NCI-H2227 (cell line): ENCODE measurements around the gene NCLN.
"Not testable (repeated sequence)": the region's sequence is repeated elsewhere in the genome, so short reads cannot be mapped to it uniquely, and the experiment has no call there.

Experiments
- DNase-seq: peaks from one replicate; lab custom pipeline; 2025; ENCODE audit not compliant: unreplicated experiment; lab: John Stamatoyannopoulos, UW

The NCLN gene

GRCh38 chr19:3196933-3197205 lies 11.1 kb downstream of the NCLN start:
- no peak for DNase-seq

GRCh38 chr19:3198901-3199700 lies 13.4 kb downstream of the NCLN start:
- no peak for DNase-seq

DNA sequence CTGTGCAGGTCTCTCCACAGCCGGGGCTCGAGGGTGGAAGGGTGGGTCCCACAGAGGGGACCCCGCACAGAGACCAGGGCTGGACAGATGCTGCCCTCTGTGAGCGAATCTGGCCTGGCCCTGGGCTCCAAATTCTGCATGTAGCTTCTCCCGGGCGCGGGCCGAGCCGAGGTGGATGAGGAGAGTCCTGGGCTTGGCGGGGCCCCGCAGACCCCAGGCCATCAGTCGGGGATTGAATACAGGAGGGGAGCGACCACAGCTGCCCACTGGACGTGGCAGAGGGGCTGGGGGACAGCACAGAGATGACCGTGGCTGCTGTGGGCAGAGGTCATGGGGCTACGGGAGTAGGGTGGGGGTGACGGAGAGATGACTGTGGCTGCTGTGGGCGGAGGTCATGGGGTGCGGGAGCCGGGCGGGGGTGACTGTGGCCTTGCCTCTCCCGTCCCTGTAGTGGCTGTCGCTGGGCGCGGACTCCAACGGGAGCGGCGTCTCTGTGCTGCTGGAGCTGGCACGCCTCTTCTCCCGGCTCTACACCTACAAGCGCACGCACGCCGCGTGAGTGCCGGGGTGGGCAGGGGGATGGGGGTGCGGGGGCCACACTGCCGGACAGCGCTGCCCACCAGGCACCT lies 15.5 kb downstream of the NCLN start:
- no peak for DNase-seq

- DNase-seq, result no peak
These were observed 16.2 kb downstream of the NCLN start for GRCh38 chr19:3201911-3202310.

DNA sequence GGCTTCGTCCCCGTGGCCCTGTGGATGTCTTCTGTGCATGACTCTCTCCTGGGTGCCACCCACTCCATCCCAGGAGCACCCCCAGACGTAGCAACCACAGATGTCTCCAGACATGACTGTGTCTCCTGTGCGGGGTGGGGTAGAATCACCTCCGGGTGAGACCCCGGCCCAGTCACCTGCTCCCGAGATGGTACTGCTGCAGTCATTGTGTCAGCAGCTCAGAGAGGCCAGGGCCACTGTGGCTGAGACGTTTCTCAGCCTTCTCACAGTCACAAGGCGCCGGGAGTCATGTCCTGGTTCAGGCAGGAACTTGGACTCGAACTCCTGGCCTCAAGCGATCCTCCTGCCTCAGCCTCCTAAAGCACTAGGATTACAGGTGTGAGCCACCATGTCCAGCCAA lies 16.6 kb downstream of the NCLN start:
- DNase-seq, result no peak

DNA sequence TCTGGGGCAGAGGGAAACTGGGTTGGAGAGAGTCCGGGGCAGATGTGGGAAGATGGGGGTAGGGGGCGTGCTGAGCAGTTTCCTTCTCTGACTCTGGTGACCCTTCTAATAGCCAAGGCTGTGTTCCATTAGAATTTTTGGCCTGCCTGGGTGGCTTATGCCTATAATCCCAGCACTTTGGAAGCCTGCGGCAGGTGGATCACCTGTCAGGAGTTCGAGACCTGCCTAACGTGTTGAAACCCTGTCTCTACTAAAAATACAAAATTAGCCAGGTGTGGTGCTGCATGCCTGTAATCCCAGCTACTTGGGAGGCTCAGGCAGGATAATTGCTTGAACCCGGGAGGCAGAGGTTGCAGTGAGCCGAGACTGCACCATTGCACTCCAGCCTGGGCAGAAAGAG lies 17.2 kb downstream of the NCLN start:
- DNase-seq, result not testable (repeated sequence)

DNA sequence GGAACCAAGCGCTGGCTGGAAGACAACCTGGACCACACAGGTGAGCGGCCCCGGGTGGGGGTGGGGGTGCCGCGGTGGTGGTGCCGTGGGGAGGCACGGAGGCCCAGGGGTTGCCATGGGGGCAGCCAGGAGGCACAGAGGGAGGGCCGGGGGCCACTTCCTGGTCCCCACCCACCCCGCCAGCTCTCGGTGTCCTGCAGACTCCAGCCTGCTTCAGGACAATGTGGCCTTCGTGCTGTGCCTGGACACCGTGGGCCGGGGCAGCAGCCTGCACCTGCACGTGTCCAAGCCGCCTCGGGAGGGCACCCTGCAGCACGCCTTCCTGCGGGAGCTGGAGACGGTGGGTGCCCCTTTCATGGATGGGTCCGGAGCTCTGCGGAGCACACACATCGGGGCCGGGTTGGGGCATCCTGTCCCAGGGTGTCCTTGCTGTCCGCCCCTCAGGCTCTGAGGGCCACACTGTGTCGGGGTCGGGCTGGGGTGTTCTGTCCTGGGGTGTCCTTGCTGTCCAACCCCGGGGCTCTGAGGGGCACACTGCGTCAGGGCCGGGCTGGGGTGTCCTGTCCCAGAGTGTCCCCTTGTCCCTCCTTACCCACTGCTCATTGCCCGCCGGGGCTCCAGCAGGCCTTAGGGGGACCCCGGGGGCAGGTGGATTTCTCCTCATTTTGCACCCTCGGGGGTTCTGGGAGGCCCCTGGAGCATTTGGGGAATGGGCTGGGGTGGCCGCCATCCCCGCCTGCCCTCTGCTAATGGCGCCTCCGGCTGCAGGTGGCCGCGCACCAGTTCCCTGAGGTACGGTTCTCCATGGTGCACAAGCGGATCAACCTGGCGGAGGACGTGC lies 18.3 kb downstream of the NCLN start:
- DNase-seq, result no peak

GRCh38 chr19:3204646-3205275 lies 19.0 kb downstream of the NCLN start:
- no peak for DNase-seq

- no peak for DNase-seq
These were observed 20.7 kb downstream of the NCLN start for GRCh38 chr19:3206216-3206953.

DNA sequence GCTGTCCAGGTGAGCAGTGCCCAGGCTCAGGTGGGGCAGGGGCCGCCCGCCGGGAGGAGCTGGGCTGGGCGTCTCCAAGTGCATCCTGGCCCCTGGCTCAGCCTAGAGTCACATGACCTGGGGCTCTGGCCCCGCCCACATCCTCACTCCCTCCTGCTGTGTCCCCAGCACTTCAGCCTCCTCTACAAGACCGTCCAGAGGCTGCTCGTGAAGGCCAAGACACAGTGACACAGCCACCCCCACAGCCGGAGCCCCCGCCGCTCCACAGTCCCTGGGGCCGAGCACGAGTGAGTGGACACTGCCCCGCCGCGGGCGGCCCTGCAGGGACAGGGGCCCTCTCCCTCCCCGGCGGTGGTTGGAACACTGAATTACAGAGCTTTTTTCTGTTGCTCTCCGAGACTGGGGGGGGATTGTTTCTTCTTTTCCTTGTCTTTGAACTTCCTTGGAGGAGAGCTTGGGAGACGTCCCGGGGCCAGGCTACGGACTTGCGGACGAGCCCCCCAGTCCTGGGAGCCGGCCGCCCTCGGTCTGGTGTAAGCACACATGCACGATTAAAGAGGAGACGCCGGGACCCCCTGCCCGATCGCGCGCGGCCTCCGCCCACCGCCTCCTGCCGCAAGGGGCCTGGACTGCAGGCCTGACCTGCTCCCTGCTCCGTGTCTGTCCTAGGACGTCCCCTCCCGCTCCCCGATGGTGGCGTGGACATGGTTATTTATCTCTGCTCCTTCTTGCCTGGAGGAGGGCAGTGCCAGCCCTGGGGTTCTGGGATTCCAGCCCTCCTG lies 21.9 kb downstream of the NCLN start:
- DNase-seq, result no peak

DNA sequence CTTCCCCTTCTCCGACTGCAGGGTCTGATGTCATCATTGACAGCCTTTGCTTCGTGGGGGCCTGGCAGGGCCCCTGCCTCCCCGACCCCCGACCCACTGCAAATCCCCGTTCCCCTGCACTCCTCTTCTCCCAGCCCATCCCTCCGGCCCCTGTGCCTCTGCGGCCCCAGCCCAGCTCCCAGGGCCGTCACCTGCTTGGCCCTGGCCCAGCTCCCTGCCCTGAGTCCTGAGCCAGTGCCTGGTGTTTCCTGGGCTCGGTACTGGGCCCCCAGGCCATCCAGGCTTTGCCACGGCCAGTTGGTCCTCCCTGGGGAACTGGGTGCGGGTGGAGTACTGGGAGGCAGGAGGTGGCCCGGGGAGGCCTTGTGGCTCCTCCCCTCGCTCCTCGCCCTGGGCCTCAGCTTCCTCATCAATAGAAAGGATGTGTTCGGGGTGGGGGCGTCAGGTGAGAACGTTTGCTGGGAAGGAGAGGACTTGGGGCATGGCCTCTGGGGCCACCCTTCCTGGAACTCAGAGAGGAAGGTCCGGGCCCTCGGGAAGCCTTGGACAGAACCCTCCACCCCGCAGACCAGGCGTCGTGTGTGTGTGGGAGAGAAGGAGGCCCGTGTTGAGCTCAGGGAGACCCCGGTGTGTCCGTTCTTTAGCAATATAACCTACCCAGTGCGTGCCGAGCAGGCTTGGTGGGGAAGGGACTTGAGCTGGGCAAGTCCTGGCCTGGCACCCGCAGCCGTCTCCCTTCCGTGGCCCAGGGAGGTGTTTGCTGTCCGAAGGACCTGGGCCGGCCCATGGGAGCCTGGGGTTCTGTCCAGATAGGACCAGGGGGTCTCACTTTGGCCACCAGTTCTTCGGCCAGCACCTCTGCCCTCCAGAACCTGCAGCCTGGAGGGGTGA lies 22.8 kb downstream of the NCLN start:
- no peak for DNase-seq

DNA sequence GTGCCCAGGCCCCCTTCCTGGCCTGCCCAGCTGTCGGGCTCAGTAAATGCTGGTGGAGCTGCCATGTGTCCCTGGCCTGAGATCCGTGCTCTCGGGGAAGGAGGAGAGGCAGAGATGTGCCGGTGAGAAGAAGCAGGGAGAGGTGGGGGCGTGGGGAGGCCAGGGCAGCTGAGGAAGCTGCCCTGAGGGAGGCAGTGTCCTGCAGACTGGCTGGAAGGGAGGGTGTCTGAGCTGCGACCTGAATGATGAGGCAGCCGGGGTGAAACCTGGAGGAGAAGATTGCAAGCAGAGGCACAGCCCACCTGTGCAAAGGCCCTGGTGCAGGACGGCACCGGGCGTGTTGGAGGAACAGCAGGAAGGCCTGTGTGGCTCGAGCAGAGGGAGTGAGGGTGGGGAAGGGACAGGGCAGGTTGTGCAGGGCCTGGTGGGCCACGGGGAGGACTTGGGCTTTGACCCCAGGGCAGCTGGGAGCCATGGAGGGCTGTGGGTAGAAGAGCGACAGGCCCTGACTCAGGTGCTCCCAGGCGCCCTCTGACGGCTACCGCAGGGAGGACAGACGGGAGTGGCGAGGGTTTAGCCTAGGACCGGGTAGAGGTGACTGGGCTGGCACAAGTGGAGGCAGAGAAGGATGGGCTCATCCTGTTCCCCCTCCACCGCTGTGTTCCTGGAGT lies 24.8 kb downstream of the NCLN start:
- peak; percentile 20 for DNase-seq

GRCh38 chr19:3211191-3211590 lies 25.5 kb downstream of the NCLN start:
- no peak for DNase-seq

GRCh38 chr19:3213159-3213558 lies 27.4 kb downstream of the NCLN start:
- DNase-seq, result no peak

DNA sequence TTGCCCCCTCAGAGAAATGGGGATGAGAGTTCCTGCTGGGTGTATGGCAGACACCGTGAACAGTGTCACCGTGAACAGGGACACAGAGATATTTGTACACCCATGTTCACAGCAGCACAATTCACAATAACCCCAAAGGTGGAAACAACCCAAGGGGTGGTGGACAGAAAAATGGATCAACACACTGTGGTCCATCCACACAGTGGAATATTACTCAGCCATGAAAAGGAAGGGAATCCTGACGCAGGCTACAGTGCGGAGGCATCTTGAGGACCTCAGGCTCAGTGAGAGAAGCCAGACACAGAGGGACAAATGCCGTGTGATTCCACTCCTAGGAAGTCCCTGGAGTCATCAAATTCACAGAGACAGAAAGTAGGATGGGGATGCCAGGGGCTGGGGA lies 31.1 kb downstream of the NCLN start:
- no peak for DNase-seq

DNA sequence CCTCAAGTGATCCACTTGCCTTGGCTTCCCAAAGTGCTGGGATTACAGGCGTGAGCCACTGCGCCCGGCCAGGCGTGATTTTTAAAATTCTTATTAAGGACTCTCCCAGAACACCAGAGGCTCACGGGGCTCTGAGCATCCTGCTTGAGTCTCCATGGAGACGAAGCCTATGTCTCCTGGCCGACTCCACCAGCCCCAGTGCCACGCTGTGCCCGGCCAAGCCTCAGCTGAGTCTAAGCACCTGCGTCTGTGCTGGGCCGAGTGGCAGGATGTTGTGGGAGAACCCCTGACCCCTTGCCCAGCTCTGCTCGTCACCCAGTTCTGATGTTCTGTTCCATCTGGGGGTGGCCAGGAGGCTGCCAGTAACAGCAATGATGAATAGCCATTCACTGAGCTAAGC lies 34.8 kb downstream of the NCLN start:
- DNase-seq, result no peak

DNA sequence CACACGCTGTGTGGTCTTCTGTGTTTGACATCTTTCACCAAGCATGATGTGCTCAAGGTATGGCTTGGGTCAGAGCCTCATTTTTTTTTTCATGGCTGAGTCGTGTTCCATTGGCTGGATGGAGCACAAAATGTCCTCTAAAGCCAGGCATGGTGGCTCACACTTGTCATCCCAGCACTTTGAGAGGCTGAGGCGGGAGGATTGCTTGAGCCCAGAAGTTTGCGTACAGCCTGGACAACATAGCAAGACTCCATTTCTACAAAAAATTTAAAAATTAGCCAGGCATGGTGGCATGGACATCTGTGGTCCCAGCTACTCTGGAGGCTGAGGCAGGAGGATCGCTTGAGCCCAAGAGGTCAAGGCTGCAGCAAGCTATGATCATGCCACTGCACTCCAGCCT lies 35.8 kb downstream of the NCLN start:
- DNase-seq, result not testable (repeated sequence)

DNA sequence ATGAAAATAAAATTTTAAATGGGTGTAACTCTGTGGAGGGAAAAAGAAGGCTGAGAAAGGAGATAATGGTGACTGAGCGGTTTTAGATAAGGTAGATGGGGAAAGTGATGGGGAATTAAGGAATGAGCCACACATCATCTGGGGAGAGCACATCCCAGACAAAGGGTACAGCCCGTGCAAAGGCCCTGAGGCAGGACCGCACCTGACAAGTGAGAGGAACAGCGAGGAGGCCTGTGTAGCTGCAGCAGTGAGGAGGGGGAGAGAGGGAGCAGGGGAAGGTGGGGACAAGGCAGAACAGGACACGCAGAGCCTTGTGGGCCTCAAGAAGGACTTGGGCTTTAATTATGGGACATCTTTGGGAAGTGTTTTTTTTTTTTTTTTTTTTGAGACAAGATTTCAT lies 37.0 kb downstream of the NCLN start:
- no peak for DNase-seq
